Endothelial cell of umbilical vein (primary cell): ENCODE results near the gene RBMXL2.

Experiments
- EZH2 ChIP-seq: IDR thresholded peaks from 2 replicates; pipeline ENCODE4 v1.6.1; 2012; ENCODE audit warnings: borderline replicate concordance, low read depth, mild to moderate bottlenecking, moderate library complexity, low read length, inconsistent platforms; ENCODE audit not compliant: severe bottlenecking
- POLR2A ChIP-seq: IDR thresholded peaks from 2 replicates; pipeline ENCODE4 v1.6.1; 2012; ENCODE audit warnings: low read depth, mild to moderate bottlenecking, control low read depth, low read length
- POLR2AphosphoS5 ChIP-seq: IDR thresholded peaks from 2 replicates; pipeline ENCODE4 v1.6.1; 2012; ENCODE audit warnings: low read depth, mild to moderate bottlenecking, control low read depth, low read length, moderate library complexity; ENCODE audit not compliant: insufficient read depth
- TF ChIP-seq, protein P1 (sequence below), 2 donors: IDR thresholded peaks; 1 replicate in 1 of 2; 2 replicates in 1 of 2; pipeline ENCODE4 v1.5.1; 2011; ENCODE audit warnings: low read length in 2 of 2, mild to moderate bottlenecking in 2 of 2, moderate library complexity in 2 of 2, control low read depth in 1 of 2, inconsistent platforms in 1 of 2, low read depth in 1 of 2; ENCODE audit not compliant: insufficient read depth in 1 of 2; ENCODE audit errors: extremely low read depth in 1 of 2

GRCh38 chr11:7050191-7050590, 38.6 kb upstream of the RBMXL2 start:
- TF ChIP-seq, protein P1, sequence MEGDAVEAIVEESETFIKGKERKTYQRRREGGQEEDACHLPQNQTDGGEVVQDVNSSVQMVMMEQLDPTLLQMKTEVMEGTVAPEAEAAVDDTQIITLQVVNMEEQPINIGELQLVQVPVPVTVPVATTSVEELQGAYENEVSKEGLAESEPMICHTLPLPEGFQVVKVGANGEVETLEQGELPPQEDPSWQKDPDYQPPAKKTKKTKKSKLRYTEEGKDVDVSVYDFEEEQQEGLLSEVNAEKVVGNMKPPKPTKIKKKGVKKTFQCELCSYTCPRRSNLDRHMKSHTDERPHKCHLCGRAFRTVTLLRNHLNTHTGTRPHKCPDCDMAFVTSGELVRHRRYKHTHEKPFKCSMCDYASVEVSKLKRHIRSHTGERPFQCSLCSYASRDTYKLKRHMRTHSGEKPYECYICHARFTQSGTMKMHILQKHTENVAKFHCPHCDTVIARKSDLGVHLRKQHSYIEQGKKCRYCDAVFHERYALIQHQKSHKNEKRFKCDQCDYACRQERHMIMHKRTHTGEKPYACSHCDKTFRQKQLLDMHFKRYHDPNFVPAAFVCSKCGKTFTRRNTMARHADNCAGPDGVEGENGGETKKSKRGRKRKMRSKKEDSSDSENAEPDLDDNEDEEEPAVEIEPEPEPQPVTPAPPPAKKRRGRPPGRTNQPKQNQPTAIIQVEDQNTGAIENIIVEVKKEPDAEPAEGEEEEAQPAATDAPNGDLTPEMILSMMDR (IDR thresholded peaks at IDR 0.05; ENCODE audit: extremely low read depth in 1 of 2, insufficient read depth in 1 of 2, low read depth in 1 of 2, low read length in 2 of 2): no peak
- TF ChIP-seq POLR2AphosphoS5 (no peak), POLR2A (no peak), EZH2 (no peak)
